ENCODE results near the gene GYS1.

The GYS1 gene

GRCh38 chr19:48997972-48998371 lies 4.9 kb upstream of the GYS1 start:
- TF ChIP-seq CTCF (IDR thresholded peaks at IDR 0.05; ENCODE audit: low read depth, low read length): peak; percentile 69
- no peak overlapping the region for H3K4me3 ChIP-seq (replicated peaks in 1 of 2; ENCODE audit: low read depth in 2 of 2, low read length in 2 of 2)
- peak; percentile 64 to 76 for DNase-seq (ENCODE audit: low read depth in 2 of 2)

GRCh38 chr19:48994035-48994386 lies 902 bp upstream of the GYS1 start:
- H3K4me3 ChIP-seq (replicated peaks in 1 of 2; ENCODE audit: low read depth in 2 of 2, low read length in 2 of 2): peak overlapping the region; percentile 82 to 90
- TF ChIP-seq CTCF (IDR thresholded peaks at IDR 0.05; ENCODE audit: low read depth, low read length): no peak
- DNase-seq (ENCODE audit: low read depth in 2 of 2): no peak

DNA sequence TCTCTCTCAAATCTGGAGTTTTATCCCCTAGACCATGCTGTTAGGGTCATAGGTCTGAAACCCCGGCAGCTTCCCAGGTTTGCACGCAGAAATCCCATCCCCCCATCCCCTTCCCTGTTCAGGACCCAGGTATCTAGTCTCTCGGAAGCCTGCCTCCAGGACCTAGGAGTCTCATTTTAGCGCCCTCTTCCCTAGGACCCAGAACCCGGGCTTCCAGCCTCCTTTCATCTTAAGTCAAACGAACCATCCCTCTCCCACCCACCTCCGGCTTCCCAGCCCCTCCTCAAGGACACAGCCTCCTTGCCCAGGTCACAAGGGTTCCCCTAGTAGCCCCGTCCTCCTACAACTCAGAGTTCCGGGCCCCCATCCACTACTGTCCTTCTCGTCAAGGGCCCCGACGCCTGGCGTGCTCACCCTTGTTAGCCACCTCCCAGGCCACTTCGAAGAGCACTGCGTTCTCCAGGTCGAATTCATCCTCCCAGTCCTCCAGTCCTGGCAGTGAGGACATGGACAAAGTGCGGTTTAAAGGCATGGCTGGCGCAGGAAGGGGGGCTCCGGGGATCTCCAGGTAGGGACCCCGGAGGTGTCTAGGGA lies 431 bp downstream of the GYS1 start:
- TF ChIP-seq CTCF (IDR thresholded peaks at IDR 0.05; ENCODE audit: low read depth, low read length): no peak
- H3K4me3 ChIP-seq (replicated peaks in 1 of 2; ENCODE audit: low read depth in 2 of 2, low read length in 2 of 2): peak overlapping the region; percentile 73 to 98
- DNase-seq (ENCODE audit: low read depth in 2 of 2): no peak

- H3K4me3 ChIP-seq (replicated peaks in 1 of 2; ENCODE audit: low read depth in 2 of 2, low read length in 2 of 2): peak overlapping the region; percentile 73 to 98
- peak; percentile 83 to 89 for DNase-seq (ENCODE audit: low read depth in 2 of 2)
- TF ChIP-seq CTCF (IDR thresholded peaks at IDR 0.05; ENCODE audit: low read depth, low read length): no peak
These were observed 1.1 kb downstream of the GYS1 start for GRCh38 chr19:48991873-48992580.

- H3K4me3 ChIP-seq (replicated peaks in 1 of 2; ENCODE audit: low read depth in 2 of 2, low read length in 2 of 2): peak overlapping the region; percentile 73 to 98
- TF ChIP-seq CTCF (IDR thresholded peaks at IDR 0.05; ENCODE audit: low read depth, low read length): no peak
- no peak for DNase-seq (ENCODE audit: low read depth in 2 of 2)
These were observed 2.0 kb downstream of the GYS1 start for GRCh38 chr19:48991011-48991609.

DNA sequence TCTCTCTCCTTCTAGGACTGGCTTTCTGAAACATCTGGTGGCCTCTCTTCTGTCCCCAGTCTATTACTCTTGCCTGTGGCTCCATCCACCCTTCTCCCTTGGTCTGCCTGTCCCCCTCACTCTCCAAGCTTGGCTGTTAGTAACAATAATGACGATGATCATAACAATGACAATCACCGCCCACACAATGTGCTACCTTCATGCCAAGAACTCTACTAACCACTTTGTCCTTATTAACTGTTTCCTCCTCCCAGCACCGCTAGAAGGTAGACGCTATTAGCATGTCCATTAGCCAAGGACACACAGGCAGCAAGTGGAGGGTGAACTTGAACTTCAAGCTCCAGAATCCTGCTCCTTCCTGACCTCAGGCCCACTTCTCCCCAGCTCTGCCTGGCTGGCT lies 2.7 kb downstream of the GYS1 start:
- no peak for TF ChIP-seq CTCF (IDR thresholded peaks at IDR 0.05; ENCODE audit: low read depth, low read length)
- DNase-seq (ENCODE audit: low read depth in 2 of 2): no peak
- no peak overlapping the region for H3K4me3 ChIP-seq (replicated peaks in 1 of 2; ENCODE audit: low read depth in 2 of 2, low read length in 2 of 2)

All from cardiac fibroblast (primary cell).